ENCODE results near the gene CDK14. TPM values are rescaled to one million over a fixed set of nuclear protein-coding genes. Genes with fewer than 3 reads are reported as not detected.

The CDK14 gene
- total and polyA plus RNA-seq, 10 of the 15 experiments (the other 5 are each of a cell fraction or from before 2014, with no cell fraction given), result 6.5 to 61.3 (median 24.2) TPM

- TF ChIP-seq KDM1A (IDR thresholded peaks at IDR 0.05; ENCODE audit: borderline replicate concordance) (no peak), JUND (IDR thresholded peaks at IDR 0.05; ENCODE audit: low read depth, low read length) (no peak), CEBPB (IDR thresholded peaks at IDR 0.05; ENCODE audit: borderline replicate concordance in 1 of 2, low read depth in 2 of 2, low read length in 2 of 2) (no peak), LARP7 (IDR thresholded peaks at IDR 0.05) (no peak), E2F8 (IDR thresholded peaks at IDR 0.05; ENCODE audit: low read depth, partially characterized antibody) (no peak), SPI1 (IDR thresholded peaks at IDR 0.05; ENCODE audit: borderline replicate concordance, insufficient read depth, low read depth, low read length) (no peak), RBBP5 (conservative IDR thresholded peaks at IDR 0.05) (no peak), MTA2 (IDR thresholded peaks at IDR 0.05; ENCODE audit: low read depth) (no peak), USF2 (IDR thresholded peaks at IDR 0.05; ENCODE audit: borderline replicate concordance, low read depth, low read length) (no peak), MEF2B (IDR thresholded peaks at IDR 0.05; ENCODE audit: partially characterized antibody, poor library complexity, severe bottlenecking) (no peak), POU2F2 (IDR thresholded peaks at IDR 0.05; ENCODE audit: borderline replicate concordance, low read depth, low read length) (no peak), HDGF (IDR thresholded peaks at IDR 0.05) (no peak), NFIC (IDR thresholded peaks at IDR 0.05; ENCODE audit: low read depth, low read length) (no peak), PAX5 (IDR thresholded peaks at IDR 0.05; ENCODE audit: borderline replicate concordance, low read depth, low read length) (no peak)
- TF ChIP-seq, protein P1, sequence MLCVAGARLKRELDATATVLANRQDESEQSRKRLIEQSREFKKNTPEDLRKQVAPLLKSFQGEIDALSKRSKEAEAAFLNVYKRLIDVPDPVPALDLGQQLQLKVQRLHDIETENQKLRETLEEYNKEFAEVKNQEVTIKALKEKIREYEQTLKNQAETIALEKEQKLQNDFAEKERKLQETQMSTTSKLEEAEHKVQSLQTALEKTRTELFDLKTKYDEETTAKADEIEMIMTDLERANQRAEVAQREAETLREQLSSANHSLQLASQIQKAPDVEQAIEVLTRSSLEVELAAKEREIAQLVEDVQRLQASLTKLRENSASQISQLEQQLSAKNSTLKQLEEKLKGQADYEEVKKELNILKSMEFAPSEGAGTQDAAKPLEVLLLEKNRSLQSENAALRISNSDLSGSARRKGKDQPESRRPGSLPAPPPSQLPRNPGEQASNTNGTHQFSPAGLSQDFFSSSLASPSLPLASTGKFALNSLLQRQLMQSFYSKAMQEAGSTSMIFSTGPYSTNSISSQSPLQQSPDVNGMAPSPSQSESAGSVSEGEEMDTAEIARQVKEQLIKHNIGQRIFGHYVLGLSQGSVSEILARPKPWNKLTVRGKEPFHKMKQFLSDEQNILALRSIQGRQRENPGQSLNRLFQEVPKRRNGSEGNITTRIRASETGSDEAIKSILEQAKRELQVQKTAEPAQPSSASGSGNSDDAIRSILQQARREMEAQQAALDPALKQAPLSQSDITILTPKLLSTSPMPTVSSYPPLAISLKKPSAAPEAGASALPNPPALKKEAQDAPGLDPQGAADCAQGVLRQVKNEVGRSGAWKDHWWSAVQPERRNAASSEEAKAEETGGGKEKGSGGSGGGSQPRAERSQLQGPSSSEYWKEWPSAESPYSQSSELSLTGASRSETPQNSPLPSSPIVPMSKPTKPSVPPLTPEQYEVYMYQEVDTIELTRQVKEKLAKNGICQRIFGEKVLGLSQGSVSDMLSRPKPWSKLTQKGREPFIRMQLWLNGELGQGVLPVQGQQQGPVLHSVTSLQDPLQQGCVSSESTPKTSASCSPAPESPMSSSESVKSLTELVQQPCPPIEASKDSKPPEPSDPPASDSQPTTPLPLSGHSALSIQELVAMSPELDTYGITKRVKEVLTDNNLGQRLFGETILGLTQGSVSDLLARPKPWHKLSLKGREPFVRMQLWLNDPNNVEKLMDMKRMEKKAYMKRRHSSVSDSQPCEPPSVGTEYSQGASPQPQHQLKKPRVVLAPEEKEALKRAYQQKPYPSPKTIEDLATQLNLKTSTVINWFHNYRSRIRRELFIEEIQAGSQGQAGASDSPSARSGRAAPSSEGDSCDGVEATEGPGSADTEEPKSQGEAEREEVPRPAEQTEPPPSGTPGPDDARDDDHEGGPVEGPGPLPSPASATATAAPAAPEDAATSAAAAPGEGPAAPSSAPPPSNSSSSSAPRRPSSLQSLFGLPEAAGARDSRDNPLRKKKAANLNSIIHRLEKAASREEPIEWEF (IDR thresholded peaks at IDR 0.05; ENCODE audit: insufficient replicate concordance, low read depth, low read length), result no peak
- TF ChIP-seq, protein P2, sequence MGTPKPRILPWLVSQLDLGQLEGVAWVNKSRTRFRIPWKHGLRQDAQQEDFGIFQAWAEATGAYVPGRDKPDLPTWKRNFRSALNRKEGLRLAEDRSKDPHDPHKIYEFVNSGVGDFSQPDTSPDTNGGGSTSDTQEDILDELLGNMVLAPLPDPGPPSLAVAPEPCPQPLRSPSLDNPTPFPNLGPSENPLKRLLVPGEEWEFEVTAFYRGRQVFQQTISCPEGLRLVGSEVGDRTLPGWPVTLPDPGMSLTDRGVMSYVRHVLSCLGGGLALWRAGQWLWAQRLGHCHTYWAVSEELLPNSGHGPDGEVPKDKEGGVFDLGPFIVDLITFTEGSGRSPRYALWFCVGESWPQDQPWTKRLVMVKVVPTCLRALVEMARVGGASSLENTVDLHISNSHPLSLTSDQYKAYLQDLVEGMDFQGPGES (IDR thresholded peaks at IDR 0.05), result no peak
Measured at GRCh38 chr7:91034459-91035368, 438.6 kb downstream of the CDK14 start (continued).

Measured in GM12878 (cell line).